GM12891 (cell line): ENCODE measurements around the gene CSF1R.

Experiments used
- POLR2A ChIP-seq: IDR thresholded peaks from 2 replicates; pipeline ENCODE4 v1.6.1; 2011; ENCODE audit warnings: low read depth, low read length, control low read depth
- POLR2AphosphoS5 ChIP-seq: IDR thresholded peaks from 2 replicates; pipeline ENCODE4 v1.6.1; 2011; ENCODE audit warnings: low read depth, low read length, control low read depth

DNA sequence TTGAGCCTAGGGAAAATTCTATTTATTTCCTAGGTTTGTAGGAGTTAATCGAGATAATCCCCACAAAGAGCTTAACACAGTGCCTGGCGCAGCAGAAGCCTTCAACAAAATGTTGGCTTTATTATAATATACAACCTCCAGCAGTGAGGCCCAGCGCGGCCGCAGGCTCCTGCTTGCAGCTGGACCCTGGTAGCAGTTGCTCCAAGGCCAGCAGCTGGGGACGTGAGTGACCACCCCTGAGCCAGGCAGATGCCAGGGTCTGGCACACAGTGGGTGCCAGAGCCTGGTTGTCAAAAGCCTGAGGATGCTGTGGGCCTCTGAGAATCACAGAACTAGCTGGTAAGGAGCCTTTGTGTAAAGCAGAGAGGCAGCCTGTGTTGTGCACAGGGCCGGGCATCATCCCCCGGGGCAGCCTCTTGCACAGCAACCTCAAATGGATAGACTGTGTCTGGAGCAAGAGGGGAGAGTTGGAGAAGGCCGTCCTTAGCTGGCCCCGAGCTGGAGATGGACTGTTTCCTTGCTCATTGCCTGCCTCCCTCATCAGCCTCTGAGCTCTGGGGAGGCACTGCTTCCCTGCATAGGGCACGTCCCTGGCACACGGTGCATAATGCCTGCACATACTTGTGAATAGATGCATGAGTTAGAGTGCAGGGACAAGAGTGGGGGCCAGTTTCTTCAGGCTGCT lies 17.3 kb downstream of the CSF1R start:
- TF ChIP-seq POLR2AphosphoS5, result no peak
- no peak for TF ChIP-seq POLR2A
